HG03565 (cell line): ENCODE data around the gene RPIA.
"Not testable (repeated sequence)": the region's sequence is repeated elsewhere in the genome, so short reads cannot be mapped to it uniquely, and the experiment has no call there.

Experiments
- ATAC-seq: cut with Tn5 transposase; IDR thresholded peaks from one replicate; pipeline ENCODE4 v1.9.1; 2021; ENCODE audit warnings: mild to moderate bottlenecking, moderate library complexity; ENCODE audit not compliant: unreplicated experiment

The RPIA gene

GRCh38 chr2:88765154-88765888 is 73.8 kb downstream of the RPIA start:
- ATAC-seq: no peak

- ATAC-seq: not testable (repeated sequence)
Measured at GRCh38 chr2:88765889-88766481, 74.5 kb downstream of the RPIA start.

- no peak for ATAC-seq
Measured at GRCh38 chr2:88770016-88770415, 78.5 kb downstream of the RPIA start.

GRCh38 chr2:88773233-88774028 is 82.0 kb downstream of the RPIA start:
- ATAC-seq: not testable (repeated sequence)

GRCh38 chr2:88789213-88789612 is 97.7 kb downstream of the RPIA start:
- ATAC-seq: not testable (repeated sequence)

GRCh38 chr2:88795932-88796331 is 104.5 kb downstream of the RPIA start:
- ATAC-seq: not testable (repeated sequence)

- not testable (repeated sequence) for ATAC-seq
Measured at GRCh38 chr2:88796523-88796922, 105.0 kb downstream of the RPIA start.

- not testable (repeated sequence) for ATAC-seq
Measured at GRCh38 chr2:88797164-88797563, 105.7 kb downstream of the RPIA start.
